NCI-H2196 treated with DMSO at 0.1 percent for 48 hours (cell line): ENCODE measurements around the gene GMCL2.

Experiments used
- DNase-seq: peaks from one replicate; lab custom pipeline; 2025; ENCODE audit not compliant: unreplicated experiment; lab: John Stamatoyannopoulos, UW

Gene GMCL2

GRCh38 chr5:178145965-178146820, 41.0 kb downstream of the GMCL2 start:
- peak; percentile 8 for DNase-seq

GRCh38 chr5:178143901-178144300, 43.3 kb downstream of the GMCL2 start:
- no peak for DNase-seq

GRCh38 chr5:178143246-178143645, 43.9 kb downstream of the GMCL2 start:
- no peak for DNase-seq

- DNase-seq = no peak
Measured at GRCh38 chr5:178142642-178143041, 44.5 kb downstream of the GMCL2 start.

- DNase-seq = no peak
Measured at GRCh38 chr5:178141550-178141949, 45.6 kb downstream of the GMCL2 start.

- DNase-seq = no peak
Measured at GRCh38 chr5:178137991-178138390, 49.2 kb downstream of the GMCL2 start.

GRCh38 chr5:178136990-178137389, 50.2 kb downstream of the GMCL2 start:
- DNase-seq = no peak
